Measurements from ENCODE around the gene GALNT5.

The GALNT5 gene

GRCh38 chr2:157355618-157356017 lies 98.1 kb downstream of the GALNT5 start:
- H3K9ac ChIP-seq (ENCODE audit: low read length), result no peak overlapping the region
- no peaks in the 10 kb centered on the region for H3K36me3 ChIP-seq (ENCODE audit: insufficient read depth, low read length)
- no peak overlapping the region for H3K4me3 ChIP-seq (ENCODE audit: low read depth in 1 of 2, low read length in 2 of 2)

GRCh38 chr2:157359628-157360027 lies 102.1 kb downstream of the GALNT5 start:
- H3K4me3 ChIP-seq (ENCODE audit: low read depth in 1 of 2, low read length in 2 of 2), result no peak overlapping the region
- no peak overlapping the region for H3K27ac ChIP-seq (ENCODE audit: low read depth, low read length)
- H3K36me3 ChIP-seq (ENCODE audit: insufficient read depth, low read length), result no peaks in the 10 kb centered on the region
- H3K9ac ChIP-seq (ENCODE audit: low read length), result no peak overlapping the region
- peaks cover 12% of the 10 kb centered on the region for H3K4me1 ChIP-seq (ENCODE audit: insufficient read depth, low read length)
- H3K9me3 ChIP-seq (ENCODE audit: low read length), result no peaks in the 10 kb centered on the region
- H3K27me3 ChIP-seq (ENCODE audit: control insufficient read depth in 1 of 2, insufficient read depth in 2 of 2, low read length in 2 of 2), result no peaks in the 10 kb centered on the region

More at GRCh38 chr2:157355618-157356017, 98.1 kb downstream of the GALNT5 start:
- Histone ChIP-seq H3K27ac (ENCODE audit: low read depth, low read length) (no peak overlapping the region), H3K27me3 (ENCODE audit: control insufficient read depth in 1 of 2, insufficient read depth in 2 of 2, low read length in 2 of 2) (no peaks in the 10 kb centered on the region), H3K9me3 (ENCODE audit: low read length) (no peaks in the 10 kb centered on the region), H3K4me1 (ENCODE audit: insufficient read depth, low read length) (no peaks in the 10 kb centered on the region)

- H3K36me3 ChIP-seq (ENCODE audit: insufficient read depth, low read length), result no peaks in the 10 kb centered on the region
- no peak overlapping the region for H3K27ac ChIP-seq (ENCODE audit: low read depth, low read length)
- H3K4me3 ChIP-seq (ENCODE audit: low read depth in 1 of 2, low read length in 2 of 2), result no peak overlapping the region
- no peak overlapping the region for H3K9ac ChIP-seq (ENCODE audit: low read length)
- no peaks in the 10 kb centered on the region for H3K9me3 ChIP-seq (ENCODE audit: low read length)
- H3K4me1 ChIP-seq (ENCODE audit: insufficient read depth, low read length), result peaks cover 12% of the 10 kb centered on the region
- no peaks in the 10 kb centered on the region for H3K27me3 ChIP-seq (ENCODE audit: control insufficient read depth in 1 of 2, insufficient read depth in 2 of 2, low read length in 2 of 2)
Measured at GRCh38 chr2:157361526-157361925, 104.0 kb downstream of the GALNT5 start.

GRCh38 chr2:157362627-157363026 lies 105.1 kb downstream of the GALNT5 start:
- Histone ChIP-seq H3K36me3 (ENCODE audit: insufficient read depth, low read length) (no peaks in the 10 kb centered on the region), H3K9ac (ENCODE audit: low read length) (no peak overlapping the region), H3K27ac (ENCODE audit: low read depth, low read length) (no peak overlapping the region), H3K9me3 (ENCODE audit: low read length) (no peaks in the 10 kb centered on the region), H3K27me3 (ENCODE audit: control insufficient read depth in 1 of 2, insufficient read depth in 2 of 2, low read length in 2 of 2) (no peaks in the 10 kb centered on the region), H3K4me1 (ENCODE audit: insufficient read depth, low read length) (peaks cover 12% of the 10 kb centered on the region), H3K4me3 (ENCODE audit: low read depth in 1 of 2, low read length in 2 of 2) (no peak overlapping the region)

GRCh38 chr2:157363612-157364101 lies 106.2 kb downstream of the GALNT5 start:
- no peaks in the 10 kb centered on the region for H3K36me3 ChIP-seq (ENCODE audit: insufficient read depth, low read length)
- no peak overlapping the region for H3K4me3 ChIP-seq (ENCODE audit: low read depth in 1 of 2, low read length in 2 of 2)
- no peaks in the 10 kb centered on the region for H3K9me3 ChIP-seq (ENCODE audit: low read length)
- no peaks in the 10 kb centered on the region for H3K27me3 ChIP-seq (ENCODE audit: control insufficient read depth in 1 of 2, insufficient read depth in 2 of 2, low read length in 2 of 2)
- H3K4me1 ChIP-seq (ENCODE audit: insufficient read depth, low read length), result peaks cover 12% of the 10 kb centered on the region
- H3K9ac ChIP-seq (ENCODE audit: low read length), result no peak overlapping the region
- H3K27ac ChIP-seq (ENCODE audit: low read depth, low read length), result no peak overlapping the region
